Activated CD8-positive, alpha-beta T cell treated with anti-CD3 and anti-CD28 coated beads for 36 hours (primary cell): ENCODE measurements around the gene OR2F1. TPM values are rescaled to one million over a fixed set of nuclear protein-coding genes. Genes with fewer than 3 reads are reported as not detected.

Source experiments
- ATAC-seq: fragments of 200-7000 bp; cut with Tn5 transposase; one replicate; pipeline ENCODE4 v1.10.0; 2021; ENCODE audit warnings: mild to moderate bottlenecking, moderate library complexity
- CTCF ChIA-PET: fragments of 350-600 bp; sonication (Branson Sonifier 250); formaldehyde crosslinking; loops from one replicate; lab custom pipeline; 2021; ENCODE audit warnings: antibody characterized with exemption; lab: Charles Lee
- POLR2A ChIA-PET: fragments of 350-600 bp; sonication (Branson Sonifier 250); formaldehyde crosslinking; loops from one replicate; lab custom pipeline; 2021; ENCODE audit warnings: antibody characterized with exemption; lab: Charles Lee
- DNase-seq: peaks from one replicate; pipeline ENCODE4 v3.0.0-alpha.2; 2020
- H3K27ac Mint-ChIP-seq: one replicate; pipeline ENCODE4 v1.8.0; 2021; ENCODE audit warnings: mild to moderate bottlenecking, mixed read lengths
- H3K27me3 Mint-ChIP-seq: one replicate; pipeline ENCODE4 v1.8.0; 2021; ENCODE audit warnings: mixed read lengths
- H3K36me3 Mint-ChIP-seq: one replicate; pipeline ENCODE4 v1.8.0; 2021; ENCODE audit warnings: low read depth, mixed read lengths
- H3K4me1 Mint-ChIP-seq: one replicate; pipeline ENCODE4 v1.8.0; 2021; ENCODE audit warnings: low read depth, mixed read lengths
- H3K4me3 Mint-ChIP-seq: one replicate; pipeline ENCODE4 v1.8.0; 2021; ENCODE audit warnings: mild to moderate bottlenecking, moderate library complexity, mixed read lengths
- H3K9me3 Mint-ChIP-seq: one replicate; pipeline ENCODE4 v1.8.0; 2021; ENCODE audit warnings: mixed read lengths
- CTCF ChIP-seq: fragments of 200-600 bp; IDR thresholded peaks from one replicate; pipeline ENCODE4 v1.8.0; 2022; ENCODE audit warnings: antibody characterized with exemption, mild to moderate bottlenecking
- intact Hi-C: fragments of 100-400 bp; cut with micrococcal nuclease; formaldehyde crosslinking; loops from one replicate; pipeline ENCODE4 v1.10.0; 2022
- total RNA-seq, 2 experiments: library from RNA; stranded (reverse); gene quantifications; one replicate each; pipeline ENCODE4 v1.2.3, GENCODE V29; 2021

Gene OR2F1
- total RNA-seq, 2 experiments from 2014 or later: not detected

- CTCF ChIA-PET: no interaction called here
- H3K4me3 Mint-ChIP-seq: no peak overlapping the region
- POLR2A ChIA-PET: no interaction called here
Observed at GRCh38 chr7:143924851-143925250, 29.8 kb upstream of the OR2F1 start.

GRCh38 chr7:143929224-143929920 lies 25.3 kb upstream of the OR2F1 start:
- Mint-ChIP-seq H3K9me3 (peaks cover 5% of the 10 kb centered on the region), H3K4me1 (peaks cover 9% of the 10 kb centered on the region), H3K27me3 (peaks cover 5% of the 10 kb centered on the region), H3K4me3 (no peak overlapping the region), H3K36me3 (no peaks in the 10 kb centered on the region), H3K27ac (no peak overlapping the region)
- DNase-seq (peak; percentile 28), ATAC-seq (peak; percentile 99)
- TF ChIP-seq CTCF: no peak
- ChIA-PET CTCF (interaction anchor here (1.0 to 2.1 kb wide), 2 partner anchors 28 to 41 kb away, joined by 3 to 8 read pairs; partner anchors contain the start of gene TCAF1), POLR2A (interaction anchor here (0.6 kb wide), 1 partner anchor 19 kb away, joined by 3 read pairs; no protein-coding TSS in a partner anchor)
- intact Hi-C loops: no loop called here

More at GRCh38 chr7:143924851-143925250, 29.8 kb upstream of the OR2F1 start:
- ATAC-seq: no peak
- DNase-seq: no peak
- no peak overlapping the region for H3K27ac Mint-ChIP-seq
- TF ChIP-seq CTCF: no peak
- intact Hi-C loops: no loop called here
- H3K4me1 Mint-ChIP-seq: peaks cover 9% of the 10 kb centered on the region
- no peaks in the 10 kb centered on the region for H3K9me3 Mint-ChIP-seq
- no peaks in the 10 kb centered on the region for H3K36me3 Mint-ChIP-seq
- H3K27me3 Mint-ChIP-seq: peaks cover 23% of the 10 kb centered on the region

DNA sequence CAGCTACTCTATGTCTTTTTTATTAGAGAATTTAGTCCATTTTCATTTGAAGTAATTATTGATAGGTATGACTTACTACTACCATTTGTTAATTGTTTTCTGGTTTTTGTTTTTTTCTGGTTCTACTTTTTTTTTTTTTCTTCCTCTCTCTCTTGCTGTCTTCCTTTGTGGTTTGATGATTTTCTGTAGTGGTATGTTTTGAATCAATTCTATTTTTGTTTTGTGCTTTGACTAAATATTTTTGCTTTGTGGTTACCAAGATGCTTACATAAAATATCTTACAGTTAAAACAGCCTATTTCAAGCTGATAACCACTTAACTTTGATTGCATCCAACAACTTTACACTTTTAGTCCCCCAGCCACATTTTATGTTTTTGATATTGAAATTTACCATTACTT lies 22.9 kb upstream of the OR2F1 start:
- ChIA-PET CTCF (no interaction called here), POLR2A (interaction anchor here (0.7 kb wide), 1 partner anchor 52 kb away, joined by 3 read pairs; no protein-coding TSS in a partner anchor)
- Mint-ChIP-seq H3K36me3 (no peaks in the 10 kb centered on the region), H3K4me1 (peaks cover 9% of the 10 kb centered on the region), H3K9me3 (peaks cover 5% of the 10 kb centered on the region), H3K4me3 (no peak overlapping the region), H3K27ac (no peak overlapping the region), H3K27me3 (peaks cover 5% of the 10 kb centered on the region)
- no peak for TF ChIP-seq CTCF
- DNase-seq (no peak), ATAC-seq (no peak)
- intact Hi-C loops: no loop called here

- Mint-ChIP-seq H3K36me3 (no peaks in the 10 kb centered on the region), H3K27ac (no peak within 1 kb of the TSS), H3K4me1 (peaks cover under 1% of the 10 kb centered on the region), H3K27me3 (peaks cover 7% of the 10 kb centered on the region), H3K9me3 (peaks cover 5% of the 10 kb centered on the region), H3K4me3 (no peak within 1 kb of the TSS)
- no peak for ATAC-seq
- DNase-seq: no peak
- POLR2A ChIA-PET: no interaction called here
- CTCF ChIA-PET: no interaction called here
- no peak for TF ChIP-seq CTCF
- intact Hi-C loops: no loop called here
Observed at GRCh38 chr7:143934526-143935325, 19.9 kb upstream of the OR2F1 start, which contains the start of gene OR2F2. OR2F2 (plus strand) TSS chr7:143935233; CDS start chr7:143935233, 0 bp downstream.
